Coronary artery (tissue), 2 donors: Measurements from ENCODE around the gene EIF4E2.

ENCODE experiments used
- DNase-seq: peaks from one replicate; pipeline ENCODE4 v3.0.0-alpha.2; 2017; ENCODE audit warnings: low spot score
- H3K27ac ChIP-seq, 2 donors: fragments of 200-600 bp; sonication (generic); one replicate each; pipeline ENCODE4 v1.5.1; 2016 to 2019
- H3K4me3 ChIP-seq: fragments of 200-600 bp; sonication (generic); 2 replicates; pipeline ENCODE4 v1.5.1; 2016; ENCODE audit warnings: mild to moderate bottlenecking, moderate library complexity
- CTCF ChIP-seq: fragments of 200-600 bp; sonication (generic); IDR thresholded peaks from one replicate; pipeline ENCODE4 v1.5.1; 2019; ENCODE audit warnings: antibody characterized with exemption

The EIF4E2 gene

GRCh38 chr2:232550354-232551249, at the start of gene EIF4E2, which contains the start of gene TIGD1:
TSS of gene EIF4E2 (plus strand) at chr2:232550689. CDS start at chr2:232550725, 36 bp downstream.
TSS of gene TIGD1 (minus strand) at chr2:232550557. CDS start at chr2:232549882, 675 bp downstream.
- peak; percentile 96 for DNase-seq
- H3K4me3 ChIP-seq = peak within 1 kb of the TSS; percentile 93
- peak within 1 kb of the TSS; percentile 98 to 99 for H3K27ac ChIP-seq
- no peak for TF ChIP-seq CTCF

- no peak for TF ChIP-seq CTCF
- Histone ChIP-seq H3K27ac (no peak overlapping the region), H3K4me3 (no peak overlapping the region)
- DNase-seq = no peak
These were observed 49.1 kb upstream of the EIF4E2 start for GRCh38 chr2:232501331-232501771.

GRCh38 chr2:232501794-232502390, 48.6 kb upstream of the EIF4E2 start:
- Histone ChIP-seq H3K4me3 (no peak overlapping the region), H3K27ac (no peak overlapping the region)
- TF ChIP-seq CTCF = no peak
- DNase-seq = no peak

- peak overlapping the region; percentile 78 for H3K4me3 ChIP-seq
- no peak for DNase-seq
These were observed 48.0 kb upstream of the EIF4E2 start for GRCh38 chr2:232502511-232502910.

GRCh38 chr2:232502911-232503808, 47.3 kb upstream of the EIF4E2 start:
- Histone ChIP-seq H3K4me3 (peak overlapping the region; percentile 78), H3K27ac (no peak overlapping the region)
- TF ChIP-seq CTCF = no peak
- no peak for DNase-seq

More at GRCh38 chr2:232502511-232502910, 48.0 kb upstream of the EIF4E2 start:
- no peak for TF ChIP-seq CTCF
- no peak overlapping the region for H3K27ac ChIP-seq

- no peak for DNase-seq
- no peak for TF ChIP-seq CTCF
- Histone ChIP-seq H3K27ac (no peak overlapping the region), H3K4me3 (peak overlapping the region; percentile 78)
These were observed 46.6 kb upstream of the EIF4E2 start for GRCh38 chr2:232503809-232504323.
